ENCODE results near the gene MAEA. TPM values are rescaled to one million over a fixed set of nuclear protein-coding genes. Genes with fewer than 3 reads are reported as not detected.
A peak's percentile ranks its signal among the peaks of the same experiment; 100 is the strongest.
"Not testable (repeated sequence)": the region's sequence is repeated elsewhere in the genome, so short reads cannot be mapped to it uniquely, and the experiment has no call there.

The MAEA gene
- total RNA-seq, 3 donors from 2014 or later, result 49.9 to 76.7 (median 62.3) TPM

DNA sequence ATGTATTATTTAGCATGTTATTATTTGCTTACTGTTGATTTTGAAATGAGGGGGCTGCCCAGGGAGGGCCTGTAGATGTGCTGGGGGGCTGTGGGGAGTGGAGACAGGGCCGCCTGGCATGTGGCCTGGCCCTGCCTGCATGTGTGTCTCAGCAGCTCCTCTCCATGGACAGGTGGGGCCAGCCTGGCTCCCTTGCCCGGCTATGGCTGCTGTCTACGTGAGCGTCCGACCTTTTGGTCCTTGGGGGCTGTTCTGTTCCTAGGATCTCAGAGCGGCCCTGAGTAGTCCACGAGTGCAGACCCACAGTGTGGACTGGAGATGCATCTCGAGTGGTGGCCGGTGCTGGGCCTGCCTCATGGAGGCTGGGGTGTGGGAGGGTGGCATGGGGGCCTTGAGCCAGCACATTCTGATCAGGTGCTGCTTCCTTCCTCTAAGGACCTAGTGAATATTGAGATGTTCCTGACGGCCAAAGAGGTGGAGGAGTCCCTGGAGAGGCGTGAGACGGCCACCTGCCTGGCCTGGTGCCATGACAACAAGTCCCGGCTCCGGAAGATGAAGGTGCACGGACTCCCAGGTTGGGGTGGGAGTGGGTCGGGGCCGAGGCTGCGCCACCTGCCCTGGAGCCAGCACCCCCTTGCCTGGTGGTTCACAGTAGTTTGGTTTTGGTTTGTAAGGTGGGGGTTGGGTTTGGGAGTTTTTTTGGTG, 32.4 kb downstream of the MAEA start:
- DNase-seq (ENCODE audit: low spot score in 2 of 2), result no peak
- Histone ChIP-seq H3K27ac (no peak overlapping the region), H3K36me3 (no peaks in the 10 kb centered on the region), H3K27me3 (no peaks in the 10 kb centered on the region), H3K4me1 (no peaks in the 10 kb centered on the region), H3K9me3 (no peaks in the 10 kb centered on the region), H3K4me3 (no peak overlapping the region)
- TF ChIP-seq POLR2A (IDR thresholded peaks at IDR 0.05), result no peak
- TF ChIP-seq POLR2AphosphoS5 (IDR thresholded peaks at IDR 0.05), result no peak
- TF ChIP-seq, protein P1, sequence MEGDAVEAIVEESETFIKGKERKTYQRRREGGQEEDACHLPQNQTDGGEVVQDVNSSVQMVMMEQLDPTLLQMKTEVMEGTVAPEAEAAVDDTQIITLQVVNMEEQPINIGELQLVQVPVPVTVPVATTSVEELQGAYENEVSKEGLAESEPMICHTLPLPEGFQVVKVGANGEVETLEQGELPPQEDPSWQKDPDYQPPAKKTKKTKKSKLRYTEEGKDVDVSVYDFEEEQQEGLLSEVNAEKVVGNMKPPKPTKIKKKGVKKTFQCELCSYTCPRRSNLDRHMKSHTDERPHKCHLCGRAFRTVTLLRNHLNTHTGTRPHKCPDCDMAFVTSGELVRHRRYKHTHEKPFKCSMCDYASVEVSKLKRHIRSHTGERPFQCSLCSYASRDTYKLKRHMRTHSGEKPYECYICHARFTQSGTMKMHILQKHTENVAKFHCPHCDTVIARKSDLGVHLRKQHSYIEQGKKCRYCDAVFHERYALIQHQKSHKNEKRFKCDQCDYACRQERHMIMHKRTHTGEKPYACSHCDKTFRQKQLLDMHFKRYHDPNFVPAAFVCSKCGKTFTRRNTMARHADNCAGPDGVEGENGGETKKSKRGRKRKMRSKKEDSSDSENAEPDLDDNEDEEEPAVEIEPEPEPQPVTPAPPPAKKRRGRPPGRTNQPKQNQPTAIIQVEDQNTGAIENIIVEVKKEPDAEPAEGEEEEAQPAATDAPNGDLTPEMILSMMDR (IDR thresholded peaks at IDR 0.05), result no peak
- intact Hi-C loops (cut with DNase I; ENCODE audit: low total_unique reads), result loop anchor here (2.0 kb wide), 1 partner anchor 43 kb away; no protein-coding TSS in a partner anchor

DNA sequence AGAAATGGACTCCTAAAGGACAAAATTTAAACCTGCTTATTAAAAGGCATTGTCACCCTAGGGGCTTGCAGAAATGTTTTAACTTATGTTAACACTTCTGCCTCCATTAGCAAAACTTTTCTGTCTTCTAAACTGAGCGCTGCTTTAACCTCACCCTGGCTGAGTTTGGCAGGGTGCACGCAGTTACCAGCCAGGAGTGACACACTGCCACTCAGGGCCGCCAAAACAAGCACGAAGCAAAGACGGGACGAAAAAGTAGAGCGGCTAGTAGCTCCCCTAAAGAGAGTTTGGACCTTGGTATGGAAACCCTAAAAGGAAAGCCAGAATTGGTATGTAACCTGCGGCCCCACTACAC, 33.6 kb downstream of the MAEA start:
- no peak for DNase-seq (ENCODE audit: low spot score in 2 of 2)
- Histone ChIP-seq H3K9me3 (no peaks in the 10 kb centered on the region), H3K4me1 (no peaks in the 10 kb centered on the region), H3K27ac (peak overlapping the region in 1 of 2 donors; percentile 18), H3K4me3 (no peak overlapping the region), H3K27me3 (no peaks in the 10 kb centered on the region), H3K36me3 (no peaks in the 10 kb centered on the region)
- intact Hi-C loops (cut with DNase I; ENCODE audit: low total_unique reads), result no loop called here
- TF ChIP-seq POLR2A (IDR thresholded peaks at IDR 0.05), result no peak
- TF ChIP-seq, protein P1 (IDR thresholded peaks at IDR 0.05), result no peak
- TF ChIP-seq POLR2AphosphoS5 (IDR thresholded peaks at IDR 0.05), result no peak

DNA sequence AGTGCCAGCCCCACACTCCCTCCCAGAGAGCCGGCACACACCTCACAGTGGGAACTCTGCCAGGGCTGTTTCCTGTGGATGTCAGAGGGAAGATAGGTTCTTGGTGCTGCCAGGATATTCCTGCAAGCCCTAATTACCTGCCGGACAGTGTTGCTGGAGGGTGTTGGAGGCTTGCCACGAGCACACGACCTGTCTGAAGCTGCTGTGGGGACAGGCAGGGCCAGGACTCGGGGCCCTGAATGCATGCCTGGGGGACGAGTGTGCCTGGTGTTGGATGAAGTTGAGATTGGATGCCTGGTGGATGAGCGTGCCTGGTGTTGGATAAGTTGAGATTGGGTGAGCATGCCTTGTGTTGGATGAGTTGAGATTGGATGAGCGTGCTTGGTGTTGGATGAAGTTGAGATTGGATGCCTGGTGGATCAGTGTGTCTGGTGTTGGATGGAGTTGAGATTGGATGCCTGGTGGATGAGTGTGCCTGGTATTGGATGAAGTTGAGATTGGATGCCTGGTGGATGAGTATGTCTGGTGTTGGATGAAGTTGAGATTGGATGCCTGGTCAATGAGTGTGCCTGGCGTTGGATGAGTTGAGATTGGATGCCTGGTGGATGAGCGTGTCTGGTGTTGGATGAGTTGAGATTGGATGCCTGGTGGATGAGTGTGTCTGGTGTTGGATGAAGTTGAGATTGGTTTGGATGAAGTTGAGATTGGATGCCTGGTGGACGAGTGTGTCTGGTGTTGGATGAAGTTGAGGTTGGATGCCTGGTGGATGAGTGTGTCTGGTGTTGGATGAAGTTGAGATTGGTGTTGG, 34.1 kb downstream of the MAEA start:
- Histone ChIP-seq H3K9me3 (no peaks in the 10 kb centered on the region), H3K27me3 (no peaks in the 10 kb centered on the region), H3K27ac (peak overlapping the region; percentile 18 to 30), H3K4me1 (no peaks in the 10 kb centered on the region), H3K36me3 (no peaks in the 10 kb centered on the region), H3K4me3 (no peak overlapping the region)
- DNase-seq (ENCODE audit: low spot score in 2 of 2), result no peak
- TF ChIP-seq, protein P1 (IDR thresholded peaks at IDR 0.05), result no peak
- TF ChIP-seq POLR2AphosphoS5 (IDR thresholded peaks at IDR 0.05) (no peak), POLR2A (IDR thresholded peaks at IDR 0.05) (no peak)
- intact Hi-C loops (cut with DNase I; ENCODE audit: low total_unique reads), result no loop called here

DNA sequence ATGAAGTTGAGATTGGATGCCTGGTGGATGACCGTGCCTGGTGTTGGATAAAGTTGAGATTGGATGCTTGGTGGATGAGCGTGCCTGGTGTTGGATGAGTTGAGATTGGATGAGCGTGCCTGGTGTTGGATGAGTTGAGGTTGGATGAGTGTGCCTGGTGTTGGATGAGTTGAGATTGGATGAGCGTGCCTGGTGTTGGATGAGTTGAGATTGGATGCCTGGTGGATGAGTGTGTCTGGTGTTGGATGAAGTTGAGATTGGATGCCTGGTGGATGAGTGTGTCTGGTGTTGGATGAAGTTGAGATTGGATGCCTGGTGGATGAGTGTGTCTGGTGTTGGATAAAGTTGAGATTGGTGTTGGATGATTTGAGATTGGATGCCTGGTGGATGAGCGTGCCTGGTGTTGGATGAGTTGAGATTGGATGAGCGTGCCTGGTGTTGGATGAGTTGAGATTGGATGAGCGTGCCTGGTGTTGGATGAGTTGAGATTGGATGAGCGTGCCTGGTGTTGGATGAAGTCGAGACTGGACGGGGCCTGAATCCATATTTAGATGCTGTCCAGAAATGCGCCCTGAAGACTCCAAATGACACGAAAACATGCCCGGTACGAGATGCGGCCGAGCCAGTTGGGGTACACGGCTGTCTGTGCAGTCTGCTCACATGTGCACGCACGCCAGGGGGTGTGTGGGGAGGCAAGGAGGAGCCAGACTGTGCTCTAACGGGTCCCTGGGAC, 34.9 kb downstream of the MAEA start:
- H3K27me3 ChIP-seq; H3K9me3 ChIP-seq; H3K4me3 ChIP-seq; H3K36me3 ChIP-seq; intact Hi-C loops (cut with DNase I; ENCODE audit: low total_unique reads); DNase-seq (ENCODE audit: low spot score in 2 of 2); H3K4me1 ChIP-seq: not testable (repeated sequence)
- H3K27ac ChIP-seq, result peak overlapping the region in 1 of 2 donors; percentile 30

DNA sequence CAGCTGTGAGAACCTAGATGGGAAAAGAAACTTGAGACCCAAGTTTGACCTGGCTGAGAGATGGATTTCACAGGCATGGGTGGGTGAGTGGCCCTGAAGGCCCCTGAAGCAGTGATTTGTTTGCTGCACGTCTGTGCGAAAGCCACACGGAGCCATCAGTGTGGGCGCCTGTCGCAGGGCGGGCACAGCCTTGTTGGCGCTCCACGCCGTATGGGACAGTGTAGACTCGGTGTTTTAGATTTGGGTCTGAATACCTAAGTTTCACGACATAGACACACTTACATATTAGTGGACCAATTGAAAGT, 35.4 kb downstream of the MAEA start:
- Histone ChIP-seq H3K4me1 (no peaks in the 10 kb centered on the region), H3K27ac (no peak overlapping the region), H3K36me3 (no peaks in the 10 kb centered on the region), H3K9me3 (no peaks in the 10 kb centered on the region), H3K4me3 (no peak overlapping the region), H3K27me3 (no peaks in the 10 kb centered on the region)
- intact Hi-C loops (cut with DNase I; ENCODE audit: low total_unique reads), result no loop called here
- TF ChIP-seq POLR2A (IDR thresholded peaks at IDR 0.05), result no peak
- TF ChIP-seq, protein P1 (IDR thresholded peaks at IDR 0.05), result no peak
- no peak for TF ChIP-seq POLR2AphosphoS5 (IDR thresholded peaks at IDR 0.05)
- no peak for DNase-seq (ENCODE audit: low spot score in 2 of 2)
